Astrocyte (in vitro differentiated cells and primary cell): ENCODE data around the gene MAN1B1. TPM values are rescaled to one million over a fixed set of nuclear protein-coding genes. Genes with fewer than 3 reads are reported as not detected.
A peak's percentile ranks its signal among the peaks of the same experiment; 100 is the strongest.

Experiments
- DNase-seq: peaks from one replicate; pipeline ENCODE4 v3.0.0-alpha.2; 2010; ENCODE audit warnings: low read depth
- FAIRE-seq: peaks from 2 replicates; lab custom pipeline; 2011; peaks lifted over from hg19 to GRCh38; lab: Jason Lieb, UNC
- H2AFZ ChIP-seq: 2 replicates; pipeline ENCODE4 v1.6.0; 2012; ENCODE audit warnings: low read depth, low read length, inconsistent platforms
- H3K27ac ChIP-seq: 2 replicates; pipeline ENCODE4 v1.5.1; 2011; ENCODE audit warnings: low read depth, low read length, inconsistent platforms
- H3K27me3 ChIP-seq: 2 replicates; pipeline ENCODE4 v1.6.0; 2011; ENCODE audit warnings: low read length, inconsistent platforms; ENCODE audit not compliant: insufficient read depth
- H3K36me3 ChIP-seq: 2 replicates; pipeline ENCODE4 v1.5.1; 2011; ENCODE audit warnings: low read length, inconsistent platforms; ENCODE audit not compliant: insufficient read depth
- H3K4me1 ChIP-seq: 2 replicates; pipeline ENCODE4 v1.5.1; 2011; ENCODE audit warnings: low read length, inconsistent platforms; ENCODE audit not compliant: insufficient read depth
- H3K4me2 ChIP-seq: 2 replicates; pipeline ENCODE4 v1.6.0; 2012; ENCODE audit warnings: low read length, inconsistent platforms
- H3K4me3 ChIP-seq: 2 replicates; pipeline ENCODE4 v1.5.1; 2011; ENCODE audit warnings: low read depth, mild to moderate bottlenecking, low read length, inconsistent platforms; ENCODE audit not compliant: insufficient read depth
- H3K79me2 ChIP-seq: 2 replicates; pipeline ENCODE4 v1.6.0; 2012; ENCODE audit warnings: mild to moderate bottlenecking, low read length, inconsistent platforms; ENCODE audit not compliant: insufficient read depth
- H3K9ac ChIP-seq: 2 replicates; pipeline ENCODE4 v1.6.0; 2012; ENCODE audit warnings: mild to moderate bottlenecking, low read length, inconsistent platforms
- H3K9me3 ChIP-seq: 2 replicates; pipeline ENCODE4 v1.5.1; 2012; ENCODE audit warnings: low read depth, mild to moderate bottlenecking, low read length, inconsistent platforms; ENCODE audit not compliant: insufficient read depth
- H4K20me1 ChIP-seq: 2 replicates; pipeline ENCODE4 v1.6.0; 2012; ENCODE audit warnings: low read length, inconsistent platforms; ENCODE audit not compliant: insufficient read depth
- H3K27ac Mint-ChIP-seq: one replicate; pipeline ENCODE4 v1.8.0; 2021; ENCODE audit warnings: mild to moderate bottlenecking, mixed read lengths; ENCODE audit not compliant: unreplicated experiment
- H3K27me3 Mint-ChIP-seq: one replicate; pipeline ENCODE4 v1.8.0; 2021; ENCODE audit warnings: low read depth, mixed read lengths; ENCODE audit not compliant: unreplicated experiment
- H3K36me3 Mint-ChIP-seq: one replicate; pipeline ENCODE4 v1.8.0; 2021; ENCODE audit warnings: low read depth, mixed read lengths; ENCODE audit not compliant: unreplicated experiment
- H3K4me1 Mint-ChIP-seq: one replicate; pipeline ENCODE4 v1.8.0; 2021; ENCODE audit warnings: low read depth, mixed read lengths; ENCODE audit not compliant: unreplicated experiment
- H3K4me3 Mint-ChIP-seq: one replicate; pipeline ENCODE4 v1.8.0; 2021; ENCODE audit warnings: mild to moderate bottlenecking, moderate library complexity, mixed read lengths; ENCODE audit not compliant: unreplicated experiment
- H3K9me3 Mint-ChIP-seq: one replicate; pipeline ENCODE4 v1.8.0; 2021; ENCODE audit warnings: mild to moderate bottlenecking, mixed read lengths; ENCODE audit not compliant: unreplicated experiment
- EZH2 ChIP-seq: IDR thresholded peaks from 2 replicates; pipeline ENCODE4 v1.6.1; 2012; ENCODE audit warnings: mild to moderate bottlenecking, low read length, inconsistent platforms; ENCODE audit not compliant: insufficient read depth
- total RNA-seq: library from RNA; stranded (reverse); gene quantifications from 2 replicates; pipeline ENCODE4 v1.2.1, GENCODE V29; 2021
- TF ChIP-seq, protein P1 (sequence below): IDR thresholded peaks from 2 replicates; pipeline ENCODE4 v1.5.1; 2011; ENCODE audit warnings: low read depth, mild to moderate bottlenecking, inconsistent platforms, low read length, moderate library complexity; ENCODE audit not compliant: insufficient read depth

MAN1B1 gene
- total RNA-seq, 1 donor from 2014 or later, result 69.2 TPM

DNA sequence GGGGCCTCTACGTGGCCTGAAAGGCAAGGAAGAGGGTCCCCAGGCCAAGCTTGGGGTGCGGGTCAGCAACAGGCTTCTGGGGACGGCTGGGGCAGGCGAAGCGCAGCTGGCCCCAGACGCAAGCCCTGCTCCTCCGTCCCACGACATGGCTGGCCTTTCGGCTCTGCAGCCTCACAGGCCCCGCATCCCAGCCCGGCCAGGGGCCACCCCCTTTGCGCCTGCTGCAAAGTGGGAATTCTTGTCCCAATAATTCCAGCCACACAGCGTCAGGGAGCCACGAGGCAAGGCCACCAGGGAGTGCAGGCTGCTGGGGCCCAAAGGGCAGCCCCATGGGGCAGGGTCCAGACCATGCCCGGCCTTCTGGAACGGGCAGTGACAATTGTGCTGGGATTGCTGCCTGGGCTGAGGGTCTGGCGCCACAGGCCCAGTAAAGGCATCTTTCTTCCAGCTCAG lies 31.8 kb upstream of the MAN1B1 start:
- no peaks in the 10 kb centered on the region for H3K4me1 Mint-ChIP-seq
- H3K4me3 ChIP-seq, result no peak overlapping the region
- peaks cover 42% of the 10 kb centered on the region for H3K27me3 Mint-ChIP-seq
- no peaks in the 10 kb centered on the region for H3K36me3 ChIP-seq
- no peak overlapping the region for H3K9ac ChIP-seq
- no peaks in the 10 kb centered on the region for H3K9me3 Mint-ChIP-seq
- peaks cover 5% of the 10 kb centered on the region for H3K4me1 ChIP-seq
- FAIRE-seq (no peak), DNase-seq (no peak)
- no peak overlapping the region for H3K4me2 ChIP-seq
- H3K27me3 ChIP-seq, result peaks cover 16% of the 10 kb centered on the region
- H2AFZ ChIP-seq, result no peak overlapping the region
- no peaks in the 10 kb centered on the region for H3K79me2 ChIP-seq
- no peaks in the 10 kb centered on the region for H3K9me3 ChIP-seq
- no peaks in the 10 kb centered on the region for H4K20me1 ChIP-seq
- no peak for TF ChIP-seq EZH2
- TF ChIP-seq, protein P1, sequence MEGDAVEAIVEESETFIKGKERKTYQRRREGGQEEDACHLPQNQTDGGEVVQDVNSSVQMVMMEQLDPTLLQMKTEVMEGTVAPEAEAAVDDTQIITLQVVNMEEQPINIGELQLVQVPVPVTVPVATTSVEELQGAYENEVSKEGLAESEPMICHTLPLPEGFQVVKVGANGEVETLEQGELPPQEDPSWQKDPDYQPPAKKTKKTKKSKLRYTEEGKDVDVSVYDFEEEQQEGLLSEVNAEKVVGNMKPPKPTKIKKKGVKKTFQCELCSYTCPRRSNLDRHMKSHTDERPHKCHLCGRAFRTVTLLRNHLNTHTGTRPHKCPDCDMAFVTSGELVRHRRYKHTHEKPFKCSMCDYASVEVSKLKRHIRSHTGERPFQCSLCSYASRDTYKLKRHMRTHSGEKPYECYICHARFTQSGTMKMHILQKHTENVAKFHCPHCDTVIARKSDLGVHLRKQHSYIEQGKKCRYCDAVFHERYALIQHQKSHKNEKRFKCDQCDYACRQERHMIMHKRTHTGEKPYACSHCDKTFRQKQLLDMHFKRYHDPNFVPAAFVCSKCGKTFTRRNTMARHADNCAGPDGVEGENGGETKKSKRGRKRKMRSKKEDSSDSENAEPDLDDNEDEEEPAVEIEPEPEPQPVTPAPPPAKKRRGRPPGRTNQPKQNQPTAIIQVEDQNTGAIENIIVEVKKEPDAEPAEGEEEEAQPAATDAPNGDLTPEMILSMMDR, result no peak
- no peak overlapping the region for H3K27ac ChIP-seq
- H3K27ac Mint-ChIP-seq, result no peak overlapping the region
- H3K36me3 Mint-ChIP-seq, result no peaks in the 10 kb centered on the region
- H3K4me3 Mint-ChIP-seq, result no peak overlapping the region

DNA sequence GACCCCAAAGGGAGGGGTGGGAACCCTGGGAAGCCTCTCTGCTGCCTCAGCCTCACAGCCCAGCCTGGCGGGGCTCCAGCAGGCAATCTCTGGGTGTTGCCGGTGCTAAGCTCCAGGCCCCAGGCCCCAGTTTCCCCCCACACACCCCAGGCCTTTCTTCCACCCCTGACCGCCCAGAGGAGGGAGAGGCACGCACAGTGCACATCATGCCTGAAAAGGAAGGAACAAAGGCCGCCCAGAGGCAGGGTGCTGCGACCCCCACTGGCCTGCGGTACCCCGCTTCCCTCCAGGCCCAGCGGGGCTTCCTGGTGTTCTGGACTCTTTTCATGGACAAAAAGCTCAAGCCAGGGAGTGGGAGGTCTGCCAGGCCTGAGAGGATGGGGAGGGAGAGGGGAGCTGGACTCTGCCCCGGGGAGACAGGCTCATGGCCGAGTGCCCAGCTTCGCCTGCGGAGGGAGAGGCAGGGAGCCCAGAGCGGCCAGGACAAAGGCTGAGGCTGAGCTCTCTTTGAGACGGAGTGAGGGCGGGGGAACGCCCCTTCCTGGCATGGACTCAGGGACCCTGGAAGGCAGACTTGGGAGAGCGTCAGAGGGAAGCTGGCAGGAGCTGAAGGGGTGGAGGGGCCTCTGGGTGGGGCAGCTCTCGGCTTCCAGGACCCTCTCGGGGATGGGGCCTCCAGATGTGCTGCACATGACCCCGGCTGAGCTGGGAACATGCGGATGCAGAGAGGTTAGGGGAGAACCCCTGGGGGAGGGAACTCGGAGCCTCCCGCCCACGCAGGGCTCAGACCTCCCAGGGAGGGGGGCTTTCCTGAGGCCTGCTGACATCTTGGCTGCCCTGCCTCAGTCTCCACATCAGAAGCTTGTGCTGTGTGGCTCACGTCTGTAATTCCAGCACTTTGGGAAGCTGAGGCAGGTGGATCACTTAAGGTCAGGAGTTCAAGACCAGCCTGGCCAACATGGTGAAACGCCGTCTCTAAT lies 31.1 kb upstream of the MAN1B1 start:
- Mint-ChIP-seq H3K9me3 (no peaks in the 10 kb centered on the region), H3K27ac (no peak overlapping the region), H3K4me3 (no peak overlapping the region), H3K27me3 (peaks cover 42% of the 10 kb centered on the region), H3K36me3 (no peaks in the 10 kb centered on the region), H3K4me1 (no peaks in the 10 kb centered on the region)
- peak overlapping the region; percentile 66 for H2AFZ ChIP-seq
- H3K4me3 ChIP-seq, result no peak overlapping the region
- H3K4me2 ChIP-seq, result peak overlapping the region; percentile 44
- H3K27me3 ChIP-seq, result peaks cover 14% of the 10 kb centered on the region
- H4K20me1 ChIP-seq, result no peaks in the 10 kb centered on the region
- no peaks in the 10 kb centered on the region for H3K79me2 ChIP-seq
- no peaks in the 10 kb centered on the region for H3K9me3 ChIP-seq
- TF ChIP-seq EZH2, result no peak
- TF ChIP-seq, protein P1, result no peak
- peaks cover 5% of the 10 kb centered on the region for H3K4me1 ChIP-seq
- DNase-seq, result peak; percentile 66
- no peak overlapping the region for H3K9ac ChIP-seq
- FAIRE-seq, result no peak
- H3K36me3 ChIP-seq, result no peaks in the 10 kb centered on the region
- no peak overlapping the region for H3K27ac ChIP-seq
